Measurements from ENCODE around the gene GET3. TPM values are rescaled to one million over a fixed set of nuclear protein-coding genes. Genes with fewer than 3 reads are reported as not detected.

GET3 gene
- total RNA-seq, 1 donor from 2014 or later, result 107 TPM

- DNase-seq (ENCODE audit: low read depth) (no peak), FAIRE-seq (no peak)
- peaks cover 10% of the 10 kb centered on the region for H3K36me3 ChIP-seq (ENCODE audit: control insufficient read depth, insufficient read depth, low read length)
- TF ChIP-seq CTCF (IDR thresholded peaks at IDR 0.05; ENCODE audit: insufficient read depth, low read length, severe bottlenecking), result no peak
- H3K4me3 ChIP-seq (ENCODE audit: low read depth, low read length), result no peak overlapping the region
- H3K27me3 ChIP-seq (ENCODE audit: control insufficient read depth, insufficient read depth, low read length), result no peaks in the 10 kb centered on the region
Measured at GRCh38 chr19:12759686-12760085, 22.4 kb downstream of the GET3 start.

GRCh38 chr19:12763100-12763499 is 25.8 kb downstream of the GET3 start:
- no peak for FAIRE-seq
- DNase-seq (ENCODE audit: low read depth), result no peak

GRCh38 chr19:12764698-12765097 is 27.4 kb downstream of the GET3 start:
- Histone ChIP-seq H3K27me3 (ENCODE audit: control insufficient read depth, insufficient read depth, low read length) (no peaks in the 10 kb centered on the region), H3K36me3 (ENCODE audit: control insufficient read depth, insufficient read depth, low read length) (peaks cover 25% of the 10 kb centered on the region), H3K4me3 (ENCODE audit: low read depth, low read length) (no peak overlapping the region)
- FAIRE-seq, result peak; percentile 32
- no peak for DNase-seq (ENCODE audit: low read depth)
- no peak for TF ChIP-seq CTCF (IDR thresholded peaks at IDR 0.05; ENCODE audit: insufficient read depth, low read length, severe bottlenecking)

More at GRCh38 chr19:12763100-12763499, 25.8 kb downstream of the GET3 start:
- H3K4me3 ChIP-seq (ENCODE audit: low read depth, low read length), result no peak overlapping the region
- no peaks in the 10 kb centered on the region for H3K27me3 ChIP-seq (ENCODE audit: control insufficient read depth, insufficient read depth, low read length)
- peaks cover 23% of the 10 kb centered on the region for H3K36me3 ChIP-seq (ENCODE audit: control insufficient read depth, insufficient read depth, low read length)
- TF ChIP-seq CTCF (IDR thresholded peaks at IDR 0.05; ENCODE audit: insufficient read depth, low read length, severe bottlenecking), result no peak

GRCh38 chr19:12766051-12766521 is 28.8 kb downstream of the GET3 start:
- peak; percentile 69 for TF ChIP-seq CTCF (IDR thresholded peaks at IDR 0.05; ENCODE audit: insufficient read depth, low read length, severe bottlenecking)
- DNase-seq (ENCODE audit: low read depth), result no peak
- H3K36me3 ChIP-seq (ENCODE audit: control insufficient read depth, insufficient read depth, low read length), result peaks cover 32% of the 10 kb centered on the region
- H3K4me3 ChIP-seq (ENCODE audit: low read depth, low read length), result peak overlapping the region; percentile 29
- FAIRE-seq, result no peak
- H3K27me3 ChIP-seq (ENCODE audit: control insufficient read depth, insufficient read depth, low read length), result no peaks in the 10 kb centered on the region

- Histone ChIP-seq H3K4me3 (ENCODE audit: low read depth, low read length) (no peak overlapping the region), H3K27me3 (ENCODE audit: control insufficient read depth, insufficient read depth, low read length) (no peaks in the 10 kb centered on the region), H3K36me3 (ENCODE audit: control insufficient read depth, insufficient read depth, low read length) (peaks cover 32% of the 10 kb centered on the region)
- FAIRE-seq, result no peak
- DNase-seq (ENCODE audit: low read depth), result no peak
- TF ChIP-seq CTCF (IDR thresholded peaks at IDR 0.05; ENCODE audit: insufficient read depth, low read length, severe bottlenecking), result no peak
Measured at GRCh38 chr19:12767150-12767549, 29.9 kb downstream of the GET3 start.

GRCh38 chr19:12767666-12768065 is 30.4 kb downstream of the GET3 start:
- Histone ChIP-seq H3K4me3 (ENCODE audit: low read depth, low read length) (no peak overlapping the region), H3K27me3 (ENCODE audit: control insufficient read depth, insufficient read depth, low read length) (no peaks in the 10 kb centered on the region), H3K36me3 (ENCODE audit: control insufficient read depth, insufficient read depth, low read length) (peaks cover 32% of the 10 kb centered on the region)
- no peak for FAIRE-seq
- no peak for DNase-seq (ENCODE audit: low read depth)
- no peak for TF ChIP-seq CTCF (IDR thresholded peaks at IDR 0.05; ENCODE audit: insufficient read depth, low read length, severe bottlenecking)

All from bronchial epithelial cell (primary cell).